ENCODE results near the gene CDH4. TPM values are rescaled to one million over a fixed set of nuclear protein-coding genes. Genes with fewer than 3 reads are reported as not detected.

CDH4 gene
- total and polyA plus RNA-seq, 11 donors: 0.04 to 0.54 (median 0.08) TPM; not detected in 1

- Histone ChIP-seq H3K4me3 (no peak overlapping the region), H3K27ac (no peak overlapping the region), H3K9me3 (peaks cover 0 to 12% (median 1%) of the 10 kb centered on the region in 12 donors), H3K4me1 (no peaks in the 10 kb centered on the region), H3K27me3 (peaks cover 0 to 13% (median 0%) of the 10 kb centered on the region in 9 donors), H3K36me3 (no peaks in the 10 kb centered on the region)
- WGBS, 4 donors: 55 to 62% (median 57%) methylated on average over 14 to 21 of the region's 21 CpGs
- intact Hi-C loops (cut with DNase I): no loop called here
- peak in 2 of 5 donors; percentile 38 to 40 for DNase-seq
- TF ChIP-seq, protein P1, sequence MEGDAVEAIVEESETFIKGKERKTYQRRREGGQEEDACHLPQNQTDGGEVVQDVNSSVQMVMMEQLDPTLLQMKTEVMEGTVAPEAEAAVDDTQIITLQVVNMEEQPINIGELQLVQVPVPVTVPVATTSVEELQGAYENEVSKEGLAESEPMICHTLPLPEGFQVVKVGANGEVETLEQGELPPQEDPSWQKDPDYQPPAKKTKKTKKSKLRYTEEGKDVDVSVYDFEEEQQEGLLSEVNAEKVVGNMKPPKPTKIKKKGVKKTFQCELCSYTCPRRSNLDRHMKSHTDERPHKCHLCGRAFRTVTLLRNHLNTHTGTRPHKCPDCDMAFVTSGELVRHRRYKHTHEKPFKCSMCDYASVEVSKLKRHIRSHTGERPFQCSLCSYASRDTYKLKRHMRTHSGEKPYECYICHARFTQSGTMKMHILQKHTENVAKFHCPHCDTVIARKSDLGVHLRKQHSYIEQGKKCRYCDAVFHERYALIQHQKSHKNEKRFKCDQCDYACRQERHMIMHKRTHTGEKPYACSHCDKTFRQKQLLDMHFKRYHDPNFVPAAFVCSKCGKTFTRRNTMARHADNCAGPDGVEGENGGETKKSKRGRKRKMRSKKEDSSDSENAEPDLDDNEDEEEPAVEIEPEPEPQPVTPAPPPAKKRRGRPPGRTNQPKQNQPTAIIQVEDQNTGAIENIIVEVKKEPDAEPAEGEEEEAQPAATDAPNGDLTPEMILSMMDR (IDR thresholded peaks at IDR 0.05): no peak
- TF ChIP-seq POLR2A (IDR thresholded peaks at IDR 0.05): no peak
- peak in 1 of 4 donors; percentile 34 for ATAC-seq
These were observed 356.4 kb downstream of the CDH4 start for GRCh38 chr20:61608275-61609085.

DNA sequence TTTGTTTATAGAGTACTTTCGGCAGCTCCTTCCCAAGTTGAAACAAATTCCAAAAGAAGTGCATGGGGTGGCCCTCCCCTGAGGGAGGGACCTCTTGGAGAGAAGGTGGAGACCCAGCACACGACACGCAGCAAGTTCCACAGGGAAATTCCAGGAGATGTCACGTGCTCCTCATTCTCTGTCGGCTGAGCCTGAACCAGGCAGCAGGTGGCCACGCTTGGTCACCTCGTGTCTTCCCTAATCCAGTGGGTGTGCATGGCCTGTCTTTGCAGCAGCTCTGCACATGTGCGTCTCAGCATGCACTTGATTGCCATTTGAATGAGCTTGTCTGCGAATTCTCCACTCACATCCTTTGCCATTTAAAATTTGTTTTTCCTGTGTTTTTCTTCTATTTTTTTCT is 357.4 kb downstream of the CDH4 start:
- peak in 1 of 5 donors; percentile 20 for DNase-seq
- Histone ChIP-seq H3K4me3 (no peak overlapping the region), H3K27ac (no peak overlapping the region), H3K9me3 (peaks cover 0 to 7% (median 0%) of the 10 kb centered on the region in 12 donors), H3K36me3 (no peaks in the 10 kb centered on the region), H3K4me1 (no peaks in the 10 kb centered on the region), H3K27me3 (peaks cover 0 to 17% (median 0%) of the 10 kb centered on the region in 9 donors)
- intact Hi-C loops (cut with DNase I): no loop called here
- 66 to 79% (median 76%) methylated on average over 9 of the region's 9 CpGs for WGBS, 4 donors
- no peak for ATAC-seq
- TF ChIP-seq POLR2A (IDR thresholded peaks at IDR 0.05): no peak
- TF ChIP-seq, protein P1 (IDR thresholded peaks at IDR 0.05): no peak

- no peaks in the 10 kb centered on the region for H3K4me1 ChIP-seq
- intact Hi-C loops (cut with DNase I): loop anchor here in 1 of 10 donors (10.0 kb wide), 1 partner anchor 63 kb away; no protein-coding TSS in a partner anchor
- H3K4me3 ChIP-seq: no peak overlapping the region
- 70 to 77% (median 72%) methylated on average over 12 to 13 of the region's 13 CpGs for WGBS, 4 donors
- ATAC-seq: no peak
- peaks cover 0 to 7% (median 0%) of the 10 kb centered on the region in 12 donors for H3K9me3 ChIP-seq
- no peak overlapping the region for H3K27ac ChIP-seq
- no peaks in the 10 kb centered on the region for H3K36me3 ChIP-seq
- peaks cover 0 to 20% (median 0%) of the 10 kb centered on the region in 9 donors for H3K27me3 ChIP-seq
- TF ChIP-seq, protein P1 (IDR thresholded peaks at IDR 0.05): no peak
- no peak for TF ChIP-seq POLR2A (IDR thresholded peaks at IDR 0.05)
- peak in 1 of 5 donors; percentile 43 for DNase-seq
These were observed 359.5 kb downstream of the CDH4 start for GRCh38 chr20:61611401-61612180.
